ENCODE data around the gene KRT10.
"Not testable (repeated sequence)": the region's sequence is repeated elsewhere in the genome, so short reads cannot be mapped to it uniquely, and the experiment has no call there.

Gene KRT10

GRCh38 chr17:40822132-40822812 lies at the start of gene KRT10:
TSS of gene KRT10 (minus strand) at chr17:40822614. CDS start at chr17:40822585, 29 bp downstream.
- DNase-seq, result no peak

GRCh38 chr17:40871316-40871715 lies 48.9 kb upstream of the KRT10 start:
- DNase-seq, result no peak

- no peak for DNase-seq
Observed at GRCh38 chr17:40870136-40870535, 47.7 kb upstream of the KRT10 start.

- no peak for DNase-seq
Observed at GRCh38 chr17:40866838-40867237, 44.4 kb upstream of the KRT10 start, which contains the start of gene KRT12. TSS of gene KRT12 (minus strand) at chr17:40867223. CDS start at chr17:40867186, 37 bp downstream.

GRCh38 chr17:40864661-40865390 lies 42.4 kb upstream of the KRT10 start:
- no peak for DNase-seq

GRCh38 chr17:40862985-40863733 lies 40.7 kb upstream of the KRT10 start:
- DNase-seq, result no peak

- no peak for DNase-seq
Observed at GRCh38 chr17:40859536-40859935, 37.1 kb upstream of the KRT10 start.

GRCh38 chr17:40858667-40859066 lies 36.3 kb upstream of the KRT10 start:
- DNase-seq, result not testable (repeated sequence)

- no peak for DNase-seq
Observed at GRCh38 chr17:40857535-40857934, 35.1 kb upstream of the KRT10 start.

- peak; percentile 73 for DNase-seq
Observed at GRCh38 chr17:40854175-40854814, 31.9 kb upstream of the KRT10 start.

- no peak for DNase-seq
Observed at GRCh38 chr17:40852364-40852763, 29.9 kb upstream of the KRT10 start.

- DNase-seq, result no peak
Observed at GRCh38 chr17:40850293-40850972, 28.0 kb upstream of the KRT10 start.

GRCh38 chr17:40849723-40850122 lies 27.3 kb upstream of the KRT10 start:
- no peak for DNase-seq

- DNase-seq, result no peak
Observed at GRCh38 chr17:40848583-40849235, 26.3 kb upstream of the KRT10 start.

- no peak for DNase-seq
Observed at GRCh38 chr17:40846515-40847144, 24.2 kb upstream of the KRT10 start.

GRCh38 chr17:40844671-40845107 lies 22.3 kb upstream of the KRT10 start:
- DNase-seq, result no peak

GRCh38 chr17:40843242-40843641 lies 20.8 kb upstream of the KRT10 start:
- DNase-seq, result no peak

- DNase-seq, result no peak
Observed at GRCh38 chr17:40841246-40841645, 18.8 kb upstream of the KRT10 start.

- no peak for DNase-seq
Observed at GRCh38 chr17:40839194-40839593, 16.8 kb upstream of the KRT10 start.

GRCh38 chr17:40836020-40836419 lies 13.6 kb upstream of the KRT10 start:
- DNase-seq, result no peak

- no peak for DNase-seq
Observed at GRCh38 chr17:40833882-40834281, 11.5 kb upstream of the KRT10 start.
